ENCODE data around the gene CCDC169.

GRCh38 chr13:36244990-36245389 lies 52.6 kb downstream of the CCDC169 start:
- no peak for TF ChIP-seq CTCF (IDR thresholded peaks at IDR 0.05)
- TF ChIP-seq POLR2A (IDR thresholded peaks at IDR 0.05), result no peak

Measured in esophagus squamous epithelium (tissue), 4 donors.